ENCODE results near the gene ERFE.
"Not testable (repeated sequence)": the region's sequence is repeated elsewhere in the genome, so short reads cannot be mapped to it uniquely, and the experiment has no call there.

The ERFE gene

GRCh38 chr2:238158509-238159070 is at the start of gene ERFE:
Gene ERFE (plus strand): TSS chr2:238158970. CDS start chr2:238159008, 38 bp downstream.
- peak in 1 of 2 experiments; percentile 8 for DNase-seq

DNA sequence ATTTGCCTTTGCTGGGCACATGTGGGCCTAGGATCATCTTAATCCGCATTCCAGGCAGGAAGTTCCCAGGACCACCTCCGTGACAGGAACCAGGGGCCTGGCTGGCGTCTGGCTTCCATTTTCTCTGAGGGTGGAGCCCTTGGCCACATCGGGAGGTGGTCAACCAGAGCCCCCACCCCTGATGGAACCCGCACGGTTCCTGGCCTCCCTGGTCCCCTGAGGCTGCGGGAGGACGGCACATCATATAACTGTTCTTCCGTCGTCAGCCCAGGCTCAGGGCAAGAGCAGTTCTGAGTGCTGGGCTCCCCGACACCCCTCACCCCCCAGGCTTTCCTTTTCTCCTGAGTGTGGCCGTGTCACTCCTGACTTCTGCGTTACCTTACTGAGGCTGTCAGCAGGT is 45.2 kb upstream of the ERFE start:
- DNase-seq = no peak

DNA sequence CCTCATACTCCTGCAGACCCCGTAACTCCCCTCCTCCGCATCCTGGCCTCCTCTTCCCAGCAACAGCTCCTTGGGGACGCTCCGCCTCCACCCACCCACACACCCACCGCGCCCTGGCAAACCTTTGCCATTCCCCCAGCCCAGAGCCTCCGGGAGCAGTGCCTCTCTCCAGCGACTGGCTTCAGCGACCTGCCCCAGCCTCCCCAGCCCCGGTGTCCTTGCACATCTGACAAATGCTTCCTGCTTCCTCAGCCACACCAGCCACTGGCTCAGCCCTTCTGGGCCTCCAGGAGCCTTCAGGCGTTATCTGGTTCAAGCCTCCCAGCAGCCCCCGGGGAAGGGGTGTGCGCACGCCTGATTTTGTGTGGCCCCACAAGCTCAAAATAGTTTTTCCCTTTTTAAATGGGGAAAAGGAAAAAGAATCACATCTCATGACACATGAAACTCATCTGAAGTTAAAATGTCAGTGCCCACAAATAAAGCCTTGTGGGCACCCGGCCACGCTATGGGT is 44.4 kb upstream of the ERFE start:
- no peak for DNase-seq

GRCh38 chr2:238114851-238115660 is 43.7 kb upstream of the ERFE start:
- no peak for DNase-seq

DNA sequence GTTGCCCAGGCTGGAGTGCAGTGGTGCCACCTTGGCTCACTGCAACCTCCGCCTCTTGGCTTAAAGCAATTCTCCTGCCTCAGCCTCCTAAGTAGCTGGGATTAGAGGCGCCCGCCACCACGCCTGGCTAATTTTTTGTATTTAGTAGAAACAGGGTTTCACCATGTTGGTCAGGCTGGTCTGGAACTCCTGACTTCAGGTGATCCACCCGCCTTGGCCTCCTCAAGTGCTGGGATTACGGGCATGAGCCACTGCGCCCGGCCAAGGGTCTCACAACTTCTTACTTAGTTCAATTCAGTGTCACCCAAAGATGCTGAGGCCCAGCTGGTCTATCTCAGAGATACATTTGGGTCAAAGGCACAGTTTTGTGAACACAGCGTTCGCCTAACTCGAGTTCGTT is 43.1 kb upstream of the ERFE start:
- DNase-seq = not testable (repeated sequence)

DNA sequence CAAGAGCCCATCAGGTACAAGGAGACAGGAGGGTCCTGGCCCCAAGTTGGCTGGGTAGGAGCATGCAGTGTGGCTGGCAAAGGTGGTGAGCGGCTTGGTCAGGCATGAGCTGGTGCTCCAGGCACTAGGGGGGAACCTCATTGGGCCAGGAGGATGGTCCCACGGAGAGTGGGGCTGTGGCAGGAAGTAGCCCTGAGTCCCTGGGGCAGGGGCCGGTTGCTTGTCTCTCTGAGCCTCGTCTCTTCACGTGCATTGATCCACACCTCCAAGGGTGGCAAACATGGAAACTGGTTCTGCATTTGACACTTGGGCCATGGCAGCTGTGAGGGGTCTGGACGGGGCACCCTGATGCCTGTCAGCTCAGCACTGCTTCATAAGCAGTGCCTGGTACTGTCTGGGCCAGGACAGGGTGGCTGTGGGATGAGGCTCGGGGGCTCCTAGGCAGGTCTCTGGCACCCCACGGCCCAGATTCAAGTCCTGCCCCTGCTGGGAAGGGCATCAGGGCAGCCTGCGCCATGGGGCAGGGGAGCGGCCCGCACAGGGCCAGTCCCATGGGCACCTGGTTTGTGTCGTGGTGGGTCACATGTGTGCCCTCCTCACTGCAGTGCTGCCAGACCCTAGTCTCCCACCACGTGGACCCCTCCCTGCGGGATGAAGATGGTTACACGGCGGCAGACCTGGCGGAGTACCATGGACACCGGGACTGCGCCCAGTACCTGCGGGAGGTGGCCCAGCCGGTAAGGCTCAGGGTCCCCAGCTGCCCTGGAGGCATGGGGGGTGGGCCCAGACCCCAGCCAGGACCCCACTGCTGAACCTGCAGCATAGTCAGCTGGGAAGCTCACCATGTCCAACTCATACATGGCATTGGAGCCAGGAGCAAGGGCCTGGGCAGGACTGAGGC is 42.2 kb upstream of the ERFE start:
- DNase-seq = no peak

- no peak for DNase-seq
Measured at GRCh38 chr2:238117199-238118154, 41.3 kb upstream of the ERFE start.

- no peak for DNase-seq
Measured at GRCh38 chr2:238119756-238120462, 38.9 kb upstream of the ERFE start.

- DNase-seq = no peak
Measured at GRCh38 chr2:238120463-238121298, 38.1 kb upstream of the ERFE start.

DNA sequence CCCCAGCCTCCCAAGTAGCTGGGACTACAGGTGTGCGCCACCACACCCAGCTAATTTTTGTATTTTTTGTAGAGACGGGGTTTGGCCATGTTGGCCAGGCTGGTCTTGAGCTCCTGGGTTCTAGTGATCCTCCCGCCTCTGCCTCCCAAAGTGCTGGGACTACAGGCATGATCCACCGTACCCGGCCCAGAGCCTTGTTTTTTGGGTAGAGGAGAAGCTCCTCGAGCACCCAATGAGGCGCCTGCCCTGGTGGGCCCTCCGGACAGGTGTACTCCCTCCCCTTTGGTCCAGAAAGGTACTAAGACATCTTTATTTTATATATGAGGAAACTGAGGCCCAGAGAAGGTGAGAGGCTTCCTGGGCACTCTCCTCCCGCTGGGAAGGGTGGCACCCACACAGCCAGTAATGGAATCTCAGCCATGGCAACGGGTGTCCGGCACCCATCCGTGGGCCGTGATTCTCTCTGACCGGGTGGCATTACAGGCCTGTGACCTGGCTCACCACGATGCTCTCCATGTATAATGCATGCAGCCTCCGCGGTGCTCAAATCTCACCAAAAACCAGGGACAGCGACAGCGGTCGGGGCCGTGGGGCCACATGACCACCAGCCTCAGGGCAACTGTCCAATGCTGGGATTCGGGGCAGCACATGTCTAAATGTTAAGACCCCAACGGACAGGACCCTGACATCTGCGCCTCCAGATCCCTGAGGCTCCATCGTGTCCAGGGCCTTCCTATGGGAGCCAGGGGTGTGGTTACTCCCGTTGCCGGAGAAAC is 37.1 kb upstream of the ERFE start:
- DNase-seq = no peak

DNA sequence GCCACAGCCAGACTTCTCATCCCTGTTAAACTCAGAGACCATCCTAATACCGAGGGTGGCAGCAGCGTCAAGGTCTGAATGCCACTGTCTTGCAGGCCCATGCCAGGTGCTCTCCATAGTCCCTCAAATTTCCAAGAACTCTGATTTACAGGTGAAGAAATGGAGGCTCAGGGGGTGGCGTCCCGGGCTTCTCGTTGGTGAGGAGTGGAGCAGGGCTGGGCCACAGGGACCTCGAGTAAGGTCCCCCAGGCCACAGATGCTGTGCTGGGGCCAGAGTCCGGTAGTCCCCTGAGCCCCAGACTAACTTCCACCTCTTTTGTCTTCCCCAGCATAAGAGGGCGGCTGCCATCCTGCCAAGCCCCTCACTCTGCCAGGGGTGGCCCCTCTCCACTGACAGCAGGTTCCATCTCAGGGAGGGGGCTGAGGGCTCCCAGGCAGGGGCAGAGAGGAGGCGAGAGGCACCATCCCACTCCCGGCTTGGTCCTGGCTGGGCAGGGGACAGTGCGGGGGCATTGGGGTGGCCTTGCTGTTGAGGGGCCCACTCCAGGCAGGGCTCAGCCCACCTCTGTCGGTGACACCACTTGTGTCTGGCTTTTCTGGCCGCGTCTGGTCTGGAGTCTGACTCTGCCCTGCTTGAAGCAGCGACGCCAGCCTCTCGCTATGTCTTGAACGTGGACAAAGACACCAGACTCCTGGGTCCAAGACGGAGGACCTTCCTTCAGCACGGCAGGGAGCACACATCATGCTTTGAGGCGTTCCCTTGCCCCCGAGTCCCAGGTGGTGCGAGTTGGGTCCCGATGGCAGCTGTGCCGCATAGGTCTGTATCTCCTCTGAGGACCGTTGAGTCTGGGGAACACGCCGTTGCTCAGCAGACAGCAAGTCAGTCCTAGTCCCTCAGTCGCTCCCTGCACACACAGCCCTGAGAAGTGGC is 36.2 kb upstream of the ERFE start:
- DNase-seq = no peak

DNA sequence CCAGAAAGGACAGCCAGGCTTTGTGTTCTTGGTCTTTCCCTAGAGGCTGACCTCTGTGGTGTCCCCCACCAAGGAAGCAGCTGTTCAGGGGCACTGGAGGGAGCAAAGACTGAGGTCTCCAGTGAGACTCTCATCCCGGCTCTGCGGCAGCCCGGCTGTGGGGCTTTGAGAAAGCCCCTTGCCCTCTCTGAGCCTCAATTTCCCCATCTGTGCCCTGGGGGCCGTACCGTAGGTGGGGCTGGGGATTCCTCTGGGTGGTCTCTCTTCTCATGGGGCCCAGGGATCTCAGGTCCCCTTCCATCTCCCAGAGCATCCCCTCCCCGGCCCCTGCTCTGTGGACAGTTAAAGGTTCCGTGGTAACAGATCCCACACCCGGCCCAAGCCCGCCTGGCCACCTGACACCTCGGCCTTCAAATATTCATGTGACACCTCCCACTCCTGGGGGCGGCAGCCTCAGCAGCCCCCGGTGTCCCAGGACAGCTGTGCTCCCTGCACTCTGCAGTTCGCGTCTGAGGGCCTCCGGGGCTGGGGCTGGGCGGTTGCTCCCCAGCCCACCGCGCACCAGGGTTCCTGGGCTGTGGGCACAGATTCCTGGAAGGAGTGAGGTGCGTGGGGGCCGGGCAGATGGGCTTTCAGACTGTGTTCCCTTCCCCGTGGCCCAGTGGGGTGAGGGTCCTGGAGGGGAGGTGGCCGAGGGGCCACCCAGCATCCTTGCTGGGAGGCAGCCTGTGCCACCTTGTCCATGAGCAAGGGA is 35.4 kb upstream of the ERFE start:
- no peak for DNase-seq

DNA sequence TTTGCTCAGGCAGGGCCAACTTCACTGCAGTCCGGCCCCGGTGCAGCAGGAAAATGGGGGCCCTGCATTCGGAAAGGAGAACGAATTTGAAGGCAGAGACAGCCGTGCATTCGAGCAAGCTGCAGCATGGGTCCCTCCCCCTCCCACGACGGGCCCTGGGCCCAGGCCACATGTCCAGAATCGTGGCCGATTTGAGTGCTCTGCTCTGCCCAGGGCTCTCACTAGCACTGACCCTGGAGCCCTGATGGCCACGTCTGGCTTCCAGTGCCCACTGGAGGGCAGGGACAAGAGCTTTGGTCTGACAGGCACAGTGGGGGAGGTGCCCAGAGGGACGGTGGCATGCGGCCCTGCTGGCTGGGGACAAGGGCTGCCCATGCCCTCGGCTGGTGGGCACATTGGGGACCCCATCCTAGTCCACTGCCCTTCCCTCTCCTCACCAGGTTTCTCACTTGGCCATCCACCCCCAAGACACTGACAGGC is 34.7 kb upstream of the ERFE start:
- DNase-seq = no peak

DNA sequence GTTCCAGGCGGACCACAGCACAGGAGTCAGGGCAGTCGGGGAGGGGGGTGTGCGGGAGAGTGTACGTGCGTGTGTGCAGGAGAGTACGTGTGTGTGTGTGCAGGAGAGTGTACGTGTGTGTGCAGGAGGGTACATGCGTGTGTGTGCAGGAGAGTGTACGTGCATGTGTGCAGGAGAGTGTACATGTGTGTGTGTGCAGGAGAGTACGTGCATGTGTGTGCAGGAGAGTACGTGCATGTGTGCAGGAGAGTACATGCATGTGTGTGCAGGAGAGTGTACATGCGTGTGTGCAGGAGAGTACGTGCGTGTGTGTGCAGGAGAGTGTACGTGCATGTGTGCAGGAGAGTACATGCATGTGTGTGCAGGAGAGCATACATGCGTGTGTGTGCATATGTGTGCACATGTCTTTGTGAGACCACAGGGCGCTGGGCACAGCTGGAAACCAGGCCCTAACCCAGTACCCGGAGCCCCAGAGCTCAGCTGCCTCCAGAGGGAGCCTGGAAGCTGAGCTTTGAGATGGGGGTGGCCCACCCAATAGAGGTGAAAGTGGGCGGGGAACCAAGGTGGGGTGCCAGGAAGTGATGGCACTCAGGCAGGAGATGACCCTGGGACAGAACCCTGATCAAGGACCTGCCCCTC is 34.2 kb upstream of the ERFE start:
- no peak for DNase-seq

DNA sequence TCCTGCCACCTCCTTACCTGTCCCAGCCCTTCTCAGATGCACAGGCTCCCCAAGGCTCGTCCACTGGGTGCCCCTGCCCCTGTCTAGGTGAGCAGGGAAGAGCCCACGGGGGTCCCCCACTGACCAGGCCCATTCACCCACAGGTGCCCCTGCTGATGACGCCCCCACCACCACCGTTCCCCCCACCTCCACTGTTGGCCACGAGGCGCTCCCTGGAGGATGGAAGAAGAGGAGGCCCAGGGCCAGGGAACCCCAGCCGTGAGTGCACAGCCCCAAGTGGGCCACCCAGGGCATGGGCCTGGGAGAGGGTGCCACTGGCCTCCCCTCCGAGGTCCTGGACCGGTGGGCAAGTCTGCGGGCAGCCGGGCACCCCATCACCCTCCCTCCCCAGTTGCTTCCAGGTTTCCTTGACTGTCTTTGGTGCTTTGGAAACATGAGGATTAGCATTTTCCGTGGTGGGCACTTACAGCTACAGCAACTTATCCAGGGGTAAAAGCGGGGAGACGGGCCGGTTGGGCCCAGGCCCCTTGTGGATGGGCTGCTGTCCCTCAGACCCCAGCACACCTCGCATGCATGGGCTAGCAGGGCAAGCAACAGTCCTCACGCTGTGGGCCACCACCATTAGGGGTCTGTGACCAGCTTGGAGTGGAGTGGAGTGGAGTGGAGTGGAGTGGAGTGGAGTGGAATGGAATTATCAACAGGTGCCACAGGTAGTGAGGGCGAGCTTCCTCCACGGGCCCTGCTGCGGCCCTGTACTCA is 33.5 kb upstream of the ERFE start:
- DNase-seq = no peak

- no peak for DNase-seq
Measured at GRCh38 chr2:238126338-238126737, 32.4 kb upstream of the ERFE start.

Measured in AML-193 (cell line).